ENCODE data around the gene PPME1. TPM values are rescaled to one million over a fixed set of nuclear protein-coding genes. Genes with fewer than 3 reads are reported as not detected.
A peak's percentile ranks its signal among the peaks of the same experiment; 100 is the strongest.
"Not testable (repeated sequence)": the region's sequence is repeated elsewhere in the genome, so short reads cannot be mapped to it uniquely, and the experiment has no call there.

The PPME1 gene, protein sequence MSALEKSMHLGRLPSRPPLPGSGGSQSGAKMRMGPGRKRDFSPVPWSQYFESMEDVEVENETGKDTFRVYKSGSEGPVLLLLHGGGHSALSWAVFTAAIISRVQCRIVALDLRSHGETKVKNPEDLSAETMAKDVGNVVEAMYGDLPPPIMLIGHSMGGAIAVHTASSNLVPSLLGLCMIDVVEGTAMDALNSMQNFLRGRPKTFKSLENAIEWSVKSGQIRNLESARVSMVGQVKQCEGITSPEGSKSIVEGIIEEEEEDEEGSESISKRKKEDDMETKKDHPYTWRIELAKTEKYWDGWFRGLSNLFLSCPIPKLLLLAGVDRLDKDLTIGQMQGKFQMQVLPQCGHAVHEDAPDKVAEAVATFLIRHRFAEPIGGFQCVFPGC
- 90.9 and 98.3 TPM in 2 replicates for total RNA-seq (2021)
- Bru-seq, nascent RNA, result percentile 88 among the genes with signal in this experiment
- BruChase-seq, experiment 1, labeled RNA remaining after a 2-hour chase, result percentile 86 among the genes with signal in this experiment
- BruChase-seq, experiment 2, labeled RNA remaining after a 6-hour chase, result percentile 82 among the genes with signal in this experiment
- long read RNA-seq, transcript PPME1-201 (14 exons, 2,677 nt), result major isoform, 247 of 290 reads
- long read RNA-seq, partial matches to known transcripts, result 9 of 290 reads
- long read RNA-seq, other reads (novel, unspliced or antisense), result 28 of 290 reads

DNA sequence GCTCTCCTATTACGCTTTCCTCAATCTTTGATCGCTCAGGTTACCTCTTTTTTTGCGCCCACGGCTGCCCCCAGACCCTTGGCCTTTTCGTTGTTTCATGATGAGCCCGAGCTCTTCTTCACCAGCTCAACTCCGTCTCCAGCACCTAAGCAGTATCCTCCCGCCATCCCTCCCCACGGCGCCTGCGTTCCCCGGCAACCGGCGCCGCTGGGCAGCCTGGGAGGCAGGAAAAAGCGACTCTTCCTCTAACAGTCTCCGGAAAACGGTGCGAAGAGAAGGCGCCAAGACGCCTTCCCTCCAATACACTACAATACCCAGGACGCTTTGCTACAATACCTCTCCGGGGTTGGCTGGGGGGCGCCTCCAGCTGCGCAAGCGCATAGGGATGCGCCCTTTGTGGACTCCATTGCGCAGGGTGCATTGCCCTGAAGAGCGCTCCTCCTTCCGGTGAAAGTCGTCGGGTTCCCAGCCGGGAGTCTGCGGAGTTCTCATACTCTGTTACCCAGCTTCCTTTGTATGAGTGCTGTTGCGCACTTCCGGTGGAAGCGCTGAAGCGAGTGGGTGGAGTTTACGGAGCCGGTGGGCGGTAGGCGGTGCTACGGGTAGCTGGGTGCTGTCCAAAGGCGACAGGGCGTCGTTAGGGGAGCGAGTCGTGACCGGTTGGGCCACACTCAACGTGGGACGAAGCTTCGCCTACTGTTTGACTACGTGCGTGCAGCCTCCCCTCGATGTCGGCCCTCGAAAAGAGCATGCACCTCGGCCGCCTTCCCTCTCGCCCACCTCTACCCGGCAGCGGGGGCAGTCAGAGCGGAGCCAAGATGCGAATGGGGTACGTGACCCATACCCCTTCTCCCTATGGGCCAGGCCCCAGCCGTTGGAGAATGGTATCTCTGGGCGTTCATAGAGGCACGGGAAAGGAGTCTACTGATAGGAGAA lies at the start of gene PPME1, which contains the start of gene C2CD3:
PPME1 (plus strand) TSS at position 596 of the 936 bp plus-strand sequence; CDS start at position 729, 133 bp downstream.
C2CD3 (minus strand) TSS at position 309 of the 936 bp plus-strand sequence; CDS start at position 99, 210 bp downstream.
- CTCF ChIA-PET, result interaction anchor here (0.6 to 2.0 kb wide), 4 partner anchors 74 to 1072 kb away, joined by 4 to 6 read pairs (median 5); no protein-coding TSS in a partner anchor

DNA sequence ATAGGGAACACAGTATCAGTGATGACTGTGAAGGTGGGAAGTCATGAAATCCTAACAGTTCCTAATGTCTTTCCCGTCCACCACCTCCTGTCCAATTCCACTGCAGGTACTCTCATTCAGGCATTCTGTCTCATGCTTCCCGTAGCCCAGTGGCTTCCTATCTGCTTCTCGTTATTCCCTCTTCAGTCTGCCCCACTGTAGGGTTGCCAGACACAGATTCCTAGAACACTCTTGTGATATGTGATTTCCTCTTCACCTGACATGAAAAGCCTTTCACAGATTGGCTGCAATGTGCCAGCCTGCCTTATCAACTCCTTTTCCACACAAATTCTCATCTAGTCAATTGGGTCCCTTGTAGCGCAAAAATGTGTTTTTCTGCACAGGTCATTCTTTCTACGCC lies 49.3 kb upstream of the PPME1 start:
- no peak for DNase-seq (ENCODE audit: low spot score)
- no peaks in the 10 kb centered on the region for H3K27me3 ChIP-seq (replicated peaks; ENCODE audit: insufficient read depth, low read depth, low read length, poor library complexity)
- H3K36me3 ChIP-seq (ENCODE audit: insufficient read depth, low read length, poor library complexity, severe bottlenecking), result no peaks in the 10 kb centered on the region
- ChIA-PET CTCF (no interaction called here), POLR2A (ENCODE audit: low non-redundant PET) (no interaction called here)
- H3K27ac ChIP-seq (ENCODE audit: low read depth, low read length, poor library complexity, severe bottlenecking), result no peak overlapping the region
- H3K4me3 ChIP-seq (ENCODE audit: low read depth, low read length, poor library complexity, severe bottlenecking), result no peak overlapping the region
- H3K9me3 ChIP-seq (ENCODE audit: low read depth, low read length, poor library complexity, severe bottlenecking), result no peaks in the 10 kb centered on the region
- BruUV-seq (replicated peaks), result no TSS peak
- H3K4me1 ChIP-seq (ENCODE audit: insufficient read depth, low read length, poor library complexity, severe bottlenecking), result no peaks in the 10 kb centered on the region
- intact Hi-C loops (cut with micrococcal nuclease; ENCODE audit: unreplicated experiment), result no loop called here
- no peak for TF ChIP-seq EZH2 (IDR thresholded peaks at IDR 0.05; ENCODE audit: borderline replicate concordance, low read depth, low read length, poor library complexity, severe bottlenecking)
- TF ChIP-seq, protein P1, sequence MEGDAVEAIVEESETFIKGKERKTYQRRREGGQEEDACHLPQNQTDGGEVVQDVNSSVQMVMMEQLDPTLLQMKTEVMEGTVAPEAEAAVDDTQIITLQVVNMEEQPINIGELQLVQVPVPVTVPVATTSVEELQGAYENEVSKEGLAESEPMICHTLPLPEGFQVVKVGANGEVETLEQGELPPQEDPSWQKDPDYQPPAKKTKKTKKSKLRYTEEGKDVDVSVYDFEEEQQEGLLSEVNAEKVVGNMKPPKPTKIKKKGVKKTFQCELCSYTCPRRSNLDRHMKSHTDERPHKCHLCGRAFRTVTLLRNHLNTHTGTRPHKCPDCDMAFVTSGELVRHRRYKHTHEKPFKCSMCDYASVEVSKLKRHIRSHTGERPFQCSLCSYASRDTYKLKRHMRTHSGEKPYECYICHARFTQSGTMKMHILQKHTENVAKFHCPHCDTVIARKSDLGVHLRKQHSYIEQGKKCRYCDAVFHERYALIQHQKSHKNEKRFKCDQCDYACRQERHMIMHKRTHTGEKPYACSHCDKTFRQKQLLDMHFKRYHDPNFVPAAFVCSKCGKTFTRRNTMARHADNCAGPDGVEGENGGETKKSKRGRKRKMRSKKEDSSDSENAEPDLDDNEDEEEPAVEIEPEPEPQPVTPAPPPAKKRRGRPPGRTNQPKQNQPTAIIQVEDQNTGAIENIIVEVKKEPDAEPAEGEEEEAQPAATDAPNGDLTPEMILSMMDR (conservative IDR thresholded peaks at IDR 0.05; ENCODE audit: low read depth, low read length), result no peak

More for the DNA sequence above, at the start of gene PPME1, which contains the start of gene C2CD3:
- BruUV-seq (replicated peaks), result no TSS peak
- Histone ChIP-seq H3K9me3 (ENCODE audit: low read depth, low read length, poor library complexity, severe bottlenecking) (no peaks in the 10 kb centered on the region), H3K4me3 (ENCODE audit: low read depth, low read length, poor library complexity, severe bottlenecking) (peak within 1 kb of the TSS; percentile 71), H3K27ac (ENCODE audit: low read depth, low read length, poor library complexity, severe bottlenecking) (peak within 1 kb of the TSS; percentile 75), H3K36me3 (ENCODE audit: insufficient read depth, low read length, poor library complexity, severe bottlenecking) (peaks cover 24% of the 10 kb centered on the region), H3K27me3 (replicated peaks; ENCODE audit: insufficient read depth, low read depth, low read length, poor library complexity) (no peaks in the 10 kb centered on the region), H3K4me1 (ENCODE audit: insufficient read depth, low read length, poor library complexity, severe bottlenecking) (peaks cover 17% of the 10 kb centered on the region)
- DNase-seq (ENCODE audit: low spot score), result peak; percentile 100
- POLR2A ChIA-PET (ENCODE audit: low non-redundant PET), result no interaction called here
- intact Hi-C loops (cut with micrococcal nuclease; ENCODE audit: unreplicated experiment), result no loop called here
- no peak for TF ChIP-seq EZH2 (IDR thresholded peaks at IDR 0.05; ENCODE audit: borderline replicate concordance, low read depth, low read length, poor library complexity, severe bottlenecking)
- TF ChIP-seq, protein P1 (conservative IDR thresholded peaks at IDR 0.05; ENCODE audit: low read depth, low read length), result peak; percentile 45; the same call in 1 of the 2 replicates

DNA sequence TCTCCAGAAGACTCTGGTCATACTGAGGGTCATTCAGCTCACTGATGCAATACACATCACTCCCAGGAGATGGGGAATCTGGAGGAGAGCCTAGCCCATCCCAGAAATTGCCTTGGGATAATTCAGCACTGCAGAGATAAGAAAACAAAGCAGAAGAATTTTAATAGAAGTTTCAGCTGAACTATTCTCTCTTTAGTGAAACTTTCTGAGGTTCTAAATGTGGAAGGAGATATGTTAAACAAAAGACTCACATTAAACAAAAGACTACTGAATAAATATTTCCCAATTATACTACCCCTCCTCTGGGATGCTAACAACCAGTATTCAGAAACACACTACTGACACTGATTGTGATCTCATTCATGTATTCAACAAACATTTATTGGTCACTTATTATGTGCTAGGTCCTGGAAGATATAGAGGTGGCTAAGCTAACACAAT lies 48.1 kb upstream of the PPME1 start:
- BruUV-seq (replicated peaks), result no TSS peak
- intact Hi-C loops (cut with micrococcal nuclease; ENCODE audit: unreplicated experiment), result no loop called here
- Histone ChIP-seq H3K4me1 (ENCODE audit: insufficient read depth, low read length, poor library complexity, severe bottlenecking) (no peaks in the 10 kb centered on the region), H3K4me3 (ENCODE audit: low read depth, low read length, poor library complexity, severe bottlenecking) (no peak overlapping the region), H3K9me3 (ENCODE audit: low read depth, low read length, poor library complexity, severe bottlenecking) (no peaks in the 10 kb centered on the region), H3K27me3 (replicated peaks; ENCODE audit: insufficient read depth, low read depth, low read length, poor library complexity) (no peaks in the 10 kb centered on the region), H3K36me3 (ENCODE audit: insufficient read depth, low read length, poor library complexity, severe bottlenecking) (no peaks in the 10 kb centered on the region), H3K27ac (ENCODE audit: low read depth, low read length, poor library complexity, severe bottlenecking) (no peak overlapping the region)
- DNase-seq (ENCODE audit: low spot score), result no peak
- ChIA-PET POLR2A (ENCODE audit: low non-redundant PET) (no interaction called here), CTCF (no interaction called here)
- no peak for TF ChIP-seq EZH2 (IDR thresholded peaks at IDR 0.05; ENCODE audit: borderline replicate concordance, low read depth, low read length, poor library complexity, severe bottlenecking)
- TF ChIP-seq, protein P1 (conservative IDR thresholded peaks at IDR 0.05; ENCODE audit: low read depth, low read length), result no peak

DNA sequence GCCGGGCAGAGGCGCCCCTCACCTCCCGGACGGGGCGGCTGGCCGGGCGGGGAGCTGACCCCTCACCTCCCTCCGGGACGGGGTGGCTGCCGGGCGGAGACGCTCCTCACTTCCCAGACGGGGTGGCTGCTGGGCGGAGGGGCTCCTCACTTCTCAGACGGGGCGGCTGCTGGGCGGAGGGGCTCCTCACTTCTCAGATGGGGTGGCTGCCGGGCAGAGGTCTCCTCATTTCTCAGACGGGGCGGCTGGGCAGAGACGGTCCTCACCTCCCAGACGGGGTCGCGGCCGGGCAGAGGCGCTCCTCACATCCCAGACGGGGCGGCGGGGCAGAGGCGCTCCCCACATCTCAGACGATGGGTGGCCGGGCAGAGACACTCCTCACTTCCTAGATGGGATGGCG lies 42.0 kb upstream of the PPME1 start:
- BruUV-seq (replicated peaks); H3K27me3 ChIP-seq (replicated peaks; ENCODE audit: insufficient read depth, low read depth, low read length, poor library complexity); H3K27ac ChIP-seq (ENCODE audit: low read depth, low read length, poor library complexity, severe bottlenecking); intact Hi-C loops (cut with micrococcal nuclease; ENCODE audit: unreplicated experiment); POLR2A ChIA-PET (ENCODE audit: low non-redundant PET); CTCF ChIA-PET; DNase-seq (ENCODE audit: low spot score); H3K4me1 ChIP-seq (ENCODE audit: insufficient read depth, low read length, poor library complexity, severe bottlenecking); H3K4me3 ChIP-seq (ENCODE audit: low read depth, low read length, poor library complexity, severe bottlenecking); H3K36me3 ChIP-seq (ENCODE audit: insufficient read depth, low read length, poor library complexity, severe bottlenecking); H3K9me3 ChIP-seq (ENCODE audit: low read depth, low read length, poor library complexity, severe bottlenecking): not testable (repeated sequence)

Measured in A673 (cell line).